GM23248 (cell line): ENCODE measurements around the gene APAF1. TPM values are rescaled to one million over a fixed set of nuclear protein-coding genes. Genes with fewer than 3 reads are reported as not detected.
A peak's percentile ranks its signal among the peaks of the same experiment; 100 is the strongest.
"Not testable (repeated sequence)": the region's sequence is repeated elsewhere in the genome, so short reads cannot be mapped to it uniquely, and the experiment has no call there.

ENCODE experiments used
- DNase-seq: peaks from one replicate; pipeline ENCODE4 v3.0.0-alpha.2; 2015
- H2AFZ ChIP-seq: fragments of 200-600 bp; sonication (generic); 2 replicates; pipeline ENCODE4 v1.6.1; 2016; ENCODE audit warnings: antibody characterized with exemption
- H3F3A ChIP-seq: fragments of 200-600 bp; sonication (generic); 2 replicates; pipeline ENCODE4 v1.6.1; 2016; ENCODE audit warnings: mild to moderate bottlenecking, antibody characterized with exemption, mixed run types; ENCODE audit not compliant: insufficient read depth
- H3K27ac ChIP-seq: fragments of 200-600 bp; sonication (generic); 2 replicates; pipeline ENCODE4 v1.5.1; 2016; ENCODE audit warnings: mild to moderate bottlenecking
- H3K27me3 ChIP-seq: fragments of 200-600 bp; sonication (generic); replicated peaks from 2 replicates; pipeline ENCODE4 v1.6.1; 2016; ENCODE audit warnings: mild to moderate bottlenecking; ENCODE audit not compliant: insufficient read depth
- H3K36me3 ChIP-seq: fragments of 200-600 bp; sonication (generic); 2 replicates; pipeline ENCODE4 v1.6.1; 2016; ENCODE audit warnings: low read depth, mild to moderate bottlenecking
- H3K4me1 ChIP-seq: fragments of 200-600 bp; sonication (generic); 2 replicates; pipeline ENCODE4 v1.6.1; 2016; ENCODE audit warnings: mild to moderate bottlenecking; ENCODE audit not compliant: insufficient read depth
- H3K4me2 ChIP-seq: fragments of 200-600 bp; sonication (generic); one replicate; pipeline ENCODE4 v1.6.1; 2016; ENCODE audit warnings: mild to moderate bottlenecking; ENCODE audit not compliant: unreplicated experiment
- H3K4me3 ChIP-seq: fragments of 200-600 bp; sonication (generic); 2 replicates; pipeline ENCODE4 v1.5.1; 2016; ENCODE audit warnings: mild to moderate bottlenecking
- H3K79me2 ChIP-seq: fragments of 200-600 bp; sonication (generic); 2 replicates; pipeline ENCODE4 v1.6.1; 2016; ENCODE audit warnings: mild to moderate bottlenecking; ENCODE audit not compliant: insufficient read depth
- H3K9ac ChIP-seq: fragments of 200-600 bp; sonication (generic); 2 replicates; pipeline ENCODE4 v1.6.1; 2016; ENCODE audit warnings: mild to moderate bottlenecking
- H3K9me2 ChIP-seq: fragments of 200-600 bp; sonication (generic); 2 replicates; pipeline ENCODE4 v1.6.1; 2016; ENCODE audit warnings: mixed run types, mild to moderate bottlenecking, moderate library complexity; ENCODE audit not compliant: insufficient read depth
- H3K9me3 ChIP-seq: fragments of 200-600 bp; sonication (generic); one replicate; pipeline ENCODE4 v1.6.1; 2017; ENCODE audit warnings: low read depth
- H4K20me1 ChIP-seq: fragments of 200-600 bp; sonication (generic); 2 replicates; pipeline ENCODE4 v1.6.0; 2016; ENCODE audit not compliant: insufficient read depth
- EZH2 ChIP-seq: fragments of 200-600 bp; sonication (generic); IDR thresholded peaks from 2 replicates; pipeline ENCODE4 v1.6.1; 2018; ENCODE audit warnings: antibody characterized with exemption, mild to moderate bottlenecking; ENCODE audit not compliant: insufficient read depth, poor library complexity, severe bottlenecking
- EZH2phosphoT487 ChIP-seq: fragments of 200-600 bp; sonication (generic); IDR thresholded peaks from 2 replicates; pipeline ENCODE4 v1.6.1; 2018; ENCODE audit warnings: antibody characterized with exemption, moderate library complexity, mild to moderate bottlenecking, low read depth; ENCODE audit not compliant: insufficient read depth
- WGBS, 2 experiments: methylation state at CpG; one replicate each; pipeline ENCODE4 v1.1.6; 2015 to 2017; ENCODE audit warnings: low lambda C conversion rate in 2 of 2, low coverage in 1 of 2; ENCODE audit errors: missing lambda C conversion rate in 2 of 2; 5-methylcytosine and 5-hydroxymethylcytosine counted together
- in situ Hi-C: fragments of 300-500 bp; cut with MboI; formaldehyde crosslinking; loops from 2 replicates; pipeline ENCODE4 v1.15.0; 2020
- polyA plus RNA-seq: library from polyadenylated mRNA; unstranded; fragments of >200 nt; fragmentation: Nextera tagmentation; extraction: Ambion mirVana; gene quantifications from 2 replicates; pipeline ENCODE4 v1.2.1, GENCODE V29; 2016
- total RNA-seq: library from RNA; depleted of rRNA; stranded (reverse); fragments of >200 nt; shearing (Covaris generic); gene quantifications from 2 replicates; pipeline ENCODE4 v1.2.3, GENCODE V29; 2014

APAF1 gene
- total and polyA plus RNA-seq, 2 experiments from 2014 or later = 8.3 to 24.5 TPM

DNA sequence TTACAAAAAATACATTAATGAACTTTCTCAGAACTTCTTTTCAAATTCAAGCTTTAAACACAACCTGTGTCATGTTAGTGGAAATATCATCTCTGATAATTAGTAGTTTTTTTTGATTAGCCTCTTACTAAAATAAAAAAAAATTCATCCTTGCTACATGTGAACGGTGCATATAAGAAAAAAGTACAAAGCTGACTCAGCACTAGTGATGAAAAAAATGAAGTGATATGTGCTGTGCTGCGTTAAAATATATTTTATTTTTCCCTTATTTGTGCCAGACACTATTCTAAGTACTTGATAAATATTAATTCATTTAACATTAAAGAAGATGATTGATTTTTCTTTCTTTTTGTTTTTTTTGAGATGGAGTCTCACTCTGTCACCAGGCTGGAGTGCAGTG lies 8.0 kb upstream of the APAF1 start:
- in situ Hi-C loops = no loop called here
- no peak for DNase-seq
- H3K4me3 ChIP-seq = no peak overlapping the region
- no peaks in the 10 kb centered on the region; the same call in 1 of the 2 replicates for H4K20me1 ChIP-seq
- H2AFZ ChIP-seq = no peak overlapping the region
- H3K79me2 ChIP-seq = peaks cover 98% of the 10 kb centered on the region
- peaks cover 28% of the 10 kb centered on the region for H3F3A ChIP-seq
- no peaks in the 10 kb centered on the region for H3K9me2 ChIP-seq
- no peak for TF ChIP-seq EZH2phosphoT487
- TF ChIP-seq EZH2 = no peak
- no peaks in the 10 kb centered on the region for H3K27me3 ChIP-seq
- peaks cover 25% of the 10 kb centered on the region for H3K4me1 ChIP-seq
- no peak overlapping the region for H3K27ac ChIP-seq
- peaks cover 11% of the 10 kb centered on the region; the same call in 1 of the 2 replicates for H3K36me3 ChIP-seq
- no peak overlapping the region for H3K9ac ChIP-seq
- WGBS, 2 experiments = 94 to 96% methylated on average over 2 of the region's 2 CpGs
- H3K9me3 ChIP-seq = no peaks in the 10 kb centered on the region
- H3K4me2 ChIP-seq = no peak overlapping the region

DNA sequence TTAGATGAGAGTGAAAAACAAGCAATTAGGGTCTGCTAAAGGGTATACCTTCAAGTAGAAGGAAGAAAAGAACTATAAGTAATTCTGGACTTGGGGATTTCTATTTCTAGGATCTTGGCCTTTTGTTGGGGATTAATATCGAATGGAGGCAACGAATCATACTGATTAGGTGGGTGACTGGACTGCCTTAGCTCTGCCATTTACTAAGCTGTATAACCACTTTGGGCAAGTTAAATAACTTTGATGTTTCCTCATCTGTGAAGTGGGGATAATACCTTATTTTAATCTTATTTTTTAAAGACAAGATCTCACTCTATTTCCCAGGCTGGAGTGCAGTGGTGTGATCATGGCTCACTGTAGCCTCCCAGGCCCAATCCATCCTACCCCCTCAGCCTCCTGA lies 7.1 kb upstream of the APAF1 start:
- in situ Hi-C loops = no loop called here
- H3K4me2 ChIP-seq = no peak overlapping the region
- no peak overlapping the region for H3K9ac ChIP-seq
- no peaks in the 10 kb centered on the region for H3K9me3 ChIP-seq
- H2AFZ ChIP-seq = no peak overlapping the region
- H3K4me3 ChIP-seq = no peak overlapping the region
- H3K4me1 ChIP-seq = peaks cover 34% of the 10 kb centered on the region
- no peaks in the 10 kb centered on the region for H3K9me2 ChIP-seq
- H3F3A ChIP-seq = peaks cover 28% of the 10 kb centered on the region
- H3K27me3 ChIP-seq = no peaks in the 10 kb centered on the region
- WGBS, 2 experiments = 94 to 95% methylated on average over 2 of the region's 2 CpGs
- DNase-seq = peak; percentile 6
- H4K20me1 ChIP-seq = no peaks in the 10 kb centered on the region; the same call in 1 of the 2 replicates
- no peak overlapping the region for H3K27ac ChIP-seq
- peaks cover 6% of the 10 kb centered on the region; the same call in 1 of the 2 replicates for H3K36me3 ChIP-seq
- no peak for TF ChIP-seq EZH2phosphoT487
- no peak for TF ChIP-seq EZH2
- peaks cover 100% of the 10 kb centered on the region for H3K79me2 ChIP-seq

DNA sequence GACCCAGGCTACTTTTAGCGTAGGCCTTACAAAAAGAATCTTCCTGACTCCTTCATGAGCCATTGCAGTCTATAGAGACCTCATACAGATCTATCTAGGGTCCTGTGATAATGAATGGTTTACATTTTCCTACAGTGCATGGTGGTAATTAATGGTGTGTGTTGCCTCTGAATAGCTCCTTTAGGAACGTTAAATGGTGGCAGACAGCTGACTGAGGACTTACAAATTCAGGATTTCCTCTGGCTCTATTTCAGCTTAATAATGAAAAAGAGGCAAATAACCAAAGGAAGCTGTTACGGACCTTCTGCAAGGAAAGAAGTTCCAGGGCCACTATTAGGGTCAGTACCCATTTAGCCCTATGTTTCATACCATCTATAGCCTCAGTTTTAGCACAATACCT lies 5.6 kb upstream of the APAF1 start:
- H3K36me3 ChIP-seq = no peaks in the 10 kb centered on the region
- no peak overlapping the region for H3K4me3 ChIP-seq
- no peaks in the 10 kb centered on the region for H3K9me2 ChIP-seq
- peaks cover 33% of the 10 kb centered on the region for H3F3A ChIP-seq
- H3K9ac ChIP-seq = no peak overlapping the region
- H3K79me2 ChIP-seq = peaks cover 100% of the 10 kb centered on the region
- H3K4me1 ChIP-seq = peaks cover 35% of the 10 kb centered on the region
- TF ChIP-seq EZH2 (no peak), EZH2phosphoT487 (no peak)
- WGBS, 2 experiments = 82 to 86% methylated on average over 3 of the region's 3 CpGs
- H3K9me3 ChIP-seq = no peaks in the 10 kb centered on the region
- H3K27ac ChIP-seq = no peak overlapping the region
- DNase-seq = no peak
- no peaks in the 10 kb centered on the region for H3K27me3 ChIP-seq
- H4K20me1 ChIP-seq = no peaks in the 10 kb centered on the region; the same call in 1 of the 2 replicates
- in situ Hi-C loops = no loop called here
- no peak overlapping the region for H3K4me2 ChIP-seq
- no peak overlapping the region for H2AFZ ChIP-seq

DNA sequence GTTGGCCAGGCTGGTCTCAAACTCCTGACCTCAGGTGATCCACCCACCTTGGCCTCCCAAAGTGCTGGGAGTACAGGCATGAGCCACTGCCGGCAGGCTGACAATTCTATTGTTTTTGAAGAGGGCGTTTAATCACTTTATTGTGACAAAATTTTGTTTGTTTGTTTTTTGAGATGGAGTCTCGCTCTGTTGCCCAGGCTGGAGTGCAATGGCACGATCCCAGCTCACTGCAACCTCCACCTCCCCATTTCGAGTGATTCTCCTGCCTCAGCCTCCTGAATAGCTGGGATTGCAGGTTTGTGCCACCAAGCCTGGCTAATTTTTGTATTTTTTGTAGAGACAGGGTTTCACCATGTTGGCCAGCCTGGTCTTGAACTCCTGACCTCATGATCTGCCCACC lies 2.3 kb upstream of the APAF1 start:
- DNase-seq, H3K9me3 ChIP-seq, H3F3A ChIP-seq, H4K20me1 ChIP-seq, H3K36me3 ChIP-seq, H3K27ac ChIP-seq, H3K9me2 ChIP-seq, H3K27me3 ChIP-seq, H2AFZ ChIP-seq: not testable (repeated sequence)
- Histone ChIP-seq H3K79me2 (peaks cover 95% of the 10 kb centered on the region), H3K4me2 (peak overlapping the region; percentile 80), H3K4me1 (peaks cover 17% of the 10 kb centered on the region), H3K4me3 (peak overlapping the region; percentile 86), H3K9ac (peak overlapping the region; percentile 99)
- 95 to 98% methylated on average over 5 of the region's 5 CpGs for WGBS, 2 experiments
- in situ Hi-C loops = loop anchor here (10.0 kb wide), 1 partner anchor 218 kb away; no protein-coding TSS in a partner anchor

DNA sequence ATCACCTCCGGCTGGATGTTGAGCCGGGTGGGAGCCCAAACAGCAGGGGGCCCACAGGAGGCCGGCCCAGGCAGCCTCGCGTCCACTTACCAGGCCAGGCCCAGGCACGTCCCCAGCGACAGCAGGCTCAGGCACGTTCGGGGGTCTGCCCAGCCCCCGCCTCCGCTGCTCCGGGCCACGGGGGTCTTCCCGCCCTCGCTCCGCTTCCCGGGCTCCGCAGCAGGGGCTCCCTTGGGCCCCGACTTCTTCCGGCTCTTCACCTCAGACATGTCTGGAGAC lies 718 bp upstream of the APAF1 start:
- in situ Hi-C loops = loop anchor here (10.0 kb wide), 1 partner anchor 220 kb away; no protein-coding TSS in a partner anchor
- TF ChIP-seq EZH2phosphoT487 (no peak), EZH2 (no peak)
- peak overlapping the region; percentile 83 for H2AFZ ChIP-seq
- H3K4me2 ChIP-seq = peak overlapping the region; percentile 80
- H3K36me3 ChIP-seq = peaks cover 11% of the 10 kb centered on the region; the same call in 1 of the 2 replicates
- peaks cover 9% of the 10 kb centered on the region for H3F3A ChIP-seq
- peaks cover 21% of the 10 kb centered on the region for H3K4me1 ChIP-seq
- no peak for DNase-seq
- WGBS, 2 experiments = 0% methylated on average over 4 to 17 of the region's 20 CpGs
- peaks cover 95% of the 10 kb centered on the region for H3K79me2 ChIP-seq
- H3K9ac ChIP-seq = peak overlapping the region; percentile 99
- H4K20me1 ChIP-seq = no peaks in the 10 kb centered on the region
- no peaks in the 10 kb centered on the region for H3K27me3 ChIP-seq
- no peaks in the 10 kb centered on the region for H3K9me3 ChIP-seq
- peak overlapping the region; percentile 99 for H3K27ac ChIP-seq
- no peaks in the 10 kb centered on the region for H3K9me2 ChIP-seq
- peak overlapping the region; percentile 86 for H3K4me3 ChIP-seq
